Measurements from ENCODE around the gene SCYGR5. TPM values are rescaled to one million over a fixed set of nuclear protein-coding genes. Genes with fewer than 3 reads are reported as not detected.

SCYGR5 gene
- total RNA-seq, 1 experiment from 2014 or later = not detected

GRCh38 chr2:227629435-227629834 lies 37.2 kb upstream of the SCYGR5 start:
- POLR2A ChIA-PET (ENCODE audit: low non-redundant PET) = no interaction called here
- BruUV-seq (replicated peaks) = no TSS peak
- H3K27me3 ChIP-seq (replicated peaks; ENCODE audit: insufficient read depth, low read depth, low read length, poor library complexity) = no peaks in the 10 kb centered on the region
- H3K27ac ChIP-seq (ENCODE audit: low read depth, low read length, poor library complexity, severe bottlenecking) = no peak overlapping the region
- no peaks in the 10 kb centered on the region for H3K4me1 ChIP-seq (ENCODE audit: insufficient read depth, low read length, poor library complexity, severe bottlenecking)
- intact Hi-C loops (cut with micrococcal nuclease; ENCODE audit: unreplicated experiment) = no loop called here
- no peaks in the 10 kb centered on the region for H3K9me3 ChIP-seq (ENCODE audit: low read depth, low read length, poor library complexity, severe bottlenecking)
- no peak overlapping the region for H3K4me3 ChIP-seq (ENCODE audit: low read depth, low read length, poor library complexity, severe bottlenecking)
- no peak for DNase-seq (ENCODE audit: low spot score)
- TF ChIP-seq CTCF (conservative IDR thresholded peaks at IDR 0.05; ENCODE audit: low read depth, low read length) (no peak), EZH2 (IDR thresholded peaks at IDR 0.05; ENCODE audit: borderline replicate concordance, low read depth, low read length, poor library complexity, severe bottlenecking) (no peak)
- CTCF ChIA-PET = no interaction called here
- no peaks in the 10 kb centered on the region for H3K36me3 ChIP-seq (ENCODE audit: insufficient read depth, low read length, poor library complexity, severe bottlenecking)

- H3K4me3 ChIP-seq (ENCODE audit: low read depth, low read length, poor library complexity, severe bottlenecking) = no peak overlapping the region
- intact Hi-C loops (cut with micrococcal nuclease; ENCODE audit: unreplicated experiment) = no loop called here
- BruUV-seq (replicated peaks) = no TSS peak
- H3K9me3 ChIP-seq (ENCODE audit: low read depth, low read length, poor library complexity, severe bottlenecking) = no peaks in the 10 kb centered on the region
- POLR2A ChIA-PET (ENCODE audit: low non-redundant PET) = interaction anchor here (0.6 kb wide), 1 partner anchor 30 kb away, joined by 3 read pairs; no protein-coding TSS in a partner anchor
- TF ChIP-seq CTCF (conservative IDR thresholded peaks at IDR 0.05; ENCODE audit: low read depth, low read length) = no peak
- no peak overlapping the region for H3K27ac ChIP-seq (ENCODE audit: low read depth, low read length, poor library complexity, severe bottlenecking)
- no peaks in the 10 kb centered on the region for H3K36me3 ChIP-seq (ENCODE audit: insufficient read depth, low read length, poor library complexity, severe bottlenecking)
- H3K4me1 ChIP-seq (ENCODE audit: insufficient read depth, low read length, poor library complexity, severe bottlenecking) = no peaks in the 10 kb centered on the region
- no peak for DNase-seq (ENCODE audit: low spot score)
- CTCF ChIA-PET = no interaction called here
- no peaks in the 10 kb centered on the region for H3K27me3 ChIP-seq (replicated peaks; ENCODE audit: insufficient read depth, low read depth, low read length, poor library complexity)
These were observed 36.3 kb upstream of the SCYGR5 start for GRCh38 chr2:227630322-227630721.

- ChIA-PET POLR2A (ENCODE audit: low non-redundant PET) (no interaction called here), CTCF (no interaction called here)
- H3K27me3 ChIP-seq (replicated peaks; ENCODE audit: insufficient read depth, low read depth, low read length, poor library complexity) = no peaks in the 10 kb centered on the region
- intact Hi-C loops (cut with micrococcal nuclease; ENCODE audit: unreplicated experiment) = no loop called here
- DNase-seq (ENCODE audit: low spot score) = no peak
- no peaks in the 10 kb centered on the region for H3K9me3 ChIP-seq (ENCODE audit: low read depth, low read length, poor library complexity, severe bottlenecking)
- no peak for TF ChIP-seq CTCF (conservative IDR thresholded peaks at IDR 0.05; ENCODE audit: low read depth, low read length)
- no peak for TF ChIP-seq EZH2 (IDR thresholded peaks at IDR 0.05; ENCODE audit: borderline replicate concordance, low read depth, low read length, poor library complexity, severe bottlenecking)
- BruUV-seq (replicated peaks) = no TSS peak
- H3K4me3 ChIP-seq (ENCODE audit: low read depth, low read length, poor library complexity, severe bottlenecking) = no peak overlapping the region
- no peaks in the 10 kb centered on the region for H3K36me3 ChIP-seq (ENCODE audit: insufficient read depth, low read length, poor library complexity, severe bottlenecking)
- H3K27ac ChIP-seq (ENCODE audit: low read depth, low read length, poor library complexity, severe bottlenecking) = no peak overlapping the region
- no peaks in the 10 kb centered on the region for H3K4me1 ChIP-seq (ENCODE audit: insufficient read depth, low read length, poor library complexity, severe bottlenecking)
These were observed 33.8 kb upstream of the SCYGR5 start for GRCh38 chr2:227632827-227633226.

All from A673 (cell line).